Epithelial cell of proximal tubule (primary cell): ENCODE results near the gene SERPINB10. TPM values are rescaled to one million over a fixed set of nuclear protein-coding genes. Genes with fewer than 3 reads are reported as not detected.
"Not testable (repeated sequence)": the region's sequence is repeated elsewhere in the genome, so short reads cannot be mapped to it uniquely, and the experiment has no call there.

Source experiments
- DNase-seq: peaks from one replicate; pipeline ENCODE4 v3.0.0-alpha.2; 2011; ENCODE audit warnings: low read depth
- H3K4me3 ChIP-seq: 2 replicates; pipeline ENCODE4 v1.5.1; 2011; ENCODE audit warnings: low read depth, mild to moderate bottlenecking, low read length
- total RNA-seq: library from RNA; depleted of rRNA; stranded (reverse); fragments of >200 nt; gene quantifications from 2 replicates; pipeline ENCODE4 v1.2.3, GENCODE V29; 2015
- TF ChIP-seq, protein P1 (sequence below): conservative IDR thresholded peaks from 2 replicates; pipeline ENCODE4 v1.5.1; 2012; ENCODE audit warnings: low read depth, mild to moderate bottlenecking, low read length

Gene SERPINB10
- total RNA-seq, 1 donor from 2014 or later: 0.98 TPM

DNA sequence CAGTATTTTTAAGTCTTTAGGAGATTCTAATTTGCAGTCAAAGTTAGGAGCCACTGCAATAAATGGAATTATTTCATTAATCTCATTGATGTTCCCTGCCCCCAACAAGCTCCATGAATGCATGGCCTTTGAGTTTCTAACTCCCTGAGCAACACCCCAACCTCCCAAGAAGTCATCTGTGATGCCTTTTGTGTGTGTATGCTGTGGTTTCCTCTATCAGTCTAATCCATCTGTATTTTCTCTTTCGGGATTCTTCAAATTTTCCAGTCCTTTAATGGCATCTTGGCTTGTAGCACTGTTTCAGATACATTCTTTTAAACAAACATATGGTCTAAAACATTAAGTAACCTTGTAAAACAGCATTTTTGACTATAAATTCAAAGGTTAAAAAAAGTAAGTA is 16.8 kb downstream of the SERPINB10 start:
- no peak overlapping the region for H3K4me3 ChIP-seq
- no peak for DNase-seq
- TF ChIP-seq, protein P1, sequence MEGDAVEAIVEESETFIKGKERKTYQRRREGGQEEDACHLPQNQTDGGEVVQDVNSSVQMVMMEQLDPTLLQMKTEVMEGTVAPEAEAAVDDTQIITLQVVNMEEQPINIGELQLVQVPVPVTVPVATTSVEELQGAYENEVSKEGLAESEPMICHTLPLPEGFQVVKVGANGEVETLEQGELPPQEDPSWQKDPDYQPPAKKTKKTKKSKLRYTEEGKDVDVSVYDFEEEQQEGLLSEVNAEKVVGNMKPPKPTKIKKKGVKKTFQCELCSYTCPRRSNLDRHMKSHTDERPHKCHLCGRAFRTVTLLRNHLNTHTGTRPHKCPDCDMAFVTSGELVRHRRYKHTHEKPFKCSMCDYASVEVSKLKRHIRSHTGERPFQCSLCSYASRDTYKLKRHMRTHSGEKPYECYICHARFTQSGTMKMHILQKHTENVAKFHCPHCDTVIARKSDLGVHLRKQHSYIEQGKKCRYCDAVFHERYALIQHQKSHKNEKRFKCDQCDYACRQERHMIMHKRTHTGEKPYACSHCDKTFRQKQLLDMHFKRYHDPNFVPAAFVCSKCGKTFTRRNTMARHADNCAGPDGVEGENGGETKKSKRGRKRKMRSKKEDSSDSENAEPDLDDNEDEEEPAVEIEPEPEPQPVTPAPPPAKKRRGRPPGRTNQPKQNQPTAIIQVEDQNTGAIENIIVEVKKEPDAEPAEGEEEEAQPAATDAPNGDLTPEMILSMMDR: no peak

DNA sequence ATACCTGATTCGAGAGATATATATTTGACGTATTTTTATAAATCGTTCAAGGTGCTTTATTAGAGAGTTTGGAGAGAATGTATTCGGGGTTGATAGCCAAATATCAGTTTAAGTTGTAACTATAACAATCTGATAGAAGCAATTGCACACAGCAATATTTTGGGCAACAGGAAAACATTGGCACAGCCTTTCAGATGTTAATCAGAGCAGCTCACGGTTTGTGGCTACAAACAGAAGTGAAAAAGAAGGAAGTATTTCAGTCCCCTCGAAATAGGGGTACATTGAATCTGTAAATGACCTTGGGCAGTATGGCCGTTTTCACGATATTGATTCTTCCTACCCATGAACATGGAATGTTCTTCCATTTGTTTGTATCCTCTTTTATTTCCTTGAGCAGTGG is 20.6 kb downstream of the SERPINB10 start:
- DNase-seq: no peak
- no peak overlapping the region for H3K4me3 ChIP-seq
- TF ChIP-seq, protein P1: no peak

DNA sequence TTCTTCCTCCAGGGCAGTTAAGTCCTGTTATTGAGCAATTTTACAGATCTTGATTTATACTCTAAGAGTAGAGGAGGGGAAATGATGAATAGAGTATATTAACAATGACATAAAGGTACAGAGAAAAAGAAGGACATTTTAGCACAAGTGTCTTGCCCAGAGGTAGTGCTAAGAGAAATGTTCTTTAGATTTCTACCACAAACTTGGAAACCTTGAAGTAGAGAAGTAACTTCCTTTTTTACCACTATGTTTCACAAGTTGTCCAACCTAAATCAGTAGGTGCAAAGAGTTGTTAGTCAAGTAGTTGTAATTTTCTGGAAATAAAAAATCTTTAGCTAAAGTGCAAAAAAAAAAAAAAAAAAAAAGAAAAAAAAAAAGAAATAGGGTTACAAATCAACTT is 21.6 kb downstream of the SERPINB10 start:
- not testable (repeated sequence) for DNase-seq, H3K4me3 ChIP-seq

DNA sequence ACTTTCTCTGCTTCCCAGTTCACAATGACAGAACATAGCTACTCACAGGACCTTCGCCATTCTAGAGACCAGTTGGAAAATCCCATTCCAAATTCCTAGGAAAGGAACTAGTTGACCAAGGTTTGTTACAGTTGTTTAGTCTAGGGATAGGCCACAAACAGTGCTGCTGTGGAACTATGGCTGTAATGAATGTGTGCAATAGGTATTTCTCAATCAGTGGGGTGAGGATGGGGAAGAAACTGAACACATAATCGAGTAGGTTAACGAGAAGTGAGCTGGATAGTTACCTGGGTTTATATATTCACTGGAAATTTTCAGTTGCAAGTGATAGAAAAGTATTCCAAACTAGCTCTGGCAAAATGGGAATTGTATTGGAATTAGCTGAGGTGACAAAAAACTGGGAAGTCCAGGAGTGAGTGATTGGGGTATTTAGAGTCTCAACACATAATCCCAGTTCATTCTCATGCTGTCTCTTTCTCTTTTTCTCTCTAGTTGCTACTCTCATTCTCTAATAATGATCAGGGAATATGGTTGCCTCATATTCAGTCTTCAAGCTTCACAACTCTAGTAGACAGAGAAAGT is 23.1 kb downstream of the SERPINB10 start:
- H3K4me3 ChIP-seq: no peak overlapping the region
- DNase-seq: no peak
- TF ChIP-seq, protein P1: no peak

DNA sequence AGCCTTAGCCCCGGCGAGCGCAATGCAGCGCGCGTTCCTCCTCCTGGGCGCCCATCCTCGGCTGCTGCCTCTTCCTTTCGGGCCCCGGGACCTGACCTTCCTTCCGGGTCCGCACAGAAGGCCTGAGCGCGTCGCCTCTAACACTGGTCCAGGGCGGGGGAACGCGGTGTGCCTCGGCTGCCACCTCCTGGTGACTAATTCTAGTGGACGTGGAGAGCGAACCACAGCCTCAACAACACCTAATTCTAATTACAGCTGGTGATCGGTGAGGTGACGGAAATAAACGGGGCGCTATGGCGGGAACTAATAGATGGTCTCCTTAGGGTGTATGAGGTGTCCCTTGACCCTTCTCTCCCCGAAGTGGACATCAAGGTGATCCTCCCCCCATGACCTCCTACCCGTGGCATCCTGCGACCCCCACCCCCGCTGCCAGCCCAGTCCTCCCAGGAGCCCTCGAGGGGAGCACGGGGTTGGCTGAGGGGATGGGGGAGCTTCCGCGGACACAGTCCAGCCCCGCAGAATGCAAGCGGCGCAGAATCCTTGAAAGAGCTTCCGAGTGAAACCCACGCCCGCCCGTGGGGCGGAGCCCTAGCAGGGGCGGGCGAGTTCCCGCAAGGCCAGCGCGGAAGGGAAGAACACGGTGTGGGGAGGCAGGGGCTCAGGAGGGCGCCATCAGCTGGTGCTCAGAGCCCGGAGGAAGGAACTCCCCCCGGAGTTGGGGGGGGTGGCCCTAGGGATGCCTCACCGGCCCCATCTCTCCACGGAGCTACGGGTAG is 28.6 kb downstream of the SERPINB10 start:
- TF ChIP-seq, protein P1: peak; percentile 76
- peak overlapping the region; percentile 64 for H3K4me3 ChIP-seq
- DNase-seq: no peak

DNA sequence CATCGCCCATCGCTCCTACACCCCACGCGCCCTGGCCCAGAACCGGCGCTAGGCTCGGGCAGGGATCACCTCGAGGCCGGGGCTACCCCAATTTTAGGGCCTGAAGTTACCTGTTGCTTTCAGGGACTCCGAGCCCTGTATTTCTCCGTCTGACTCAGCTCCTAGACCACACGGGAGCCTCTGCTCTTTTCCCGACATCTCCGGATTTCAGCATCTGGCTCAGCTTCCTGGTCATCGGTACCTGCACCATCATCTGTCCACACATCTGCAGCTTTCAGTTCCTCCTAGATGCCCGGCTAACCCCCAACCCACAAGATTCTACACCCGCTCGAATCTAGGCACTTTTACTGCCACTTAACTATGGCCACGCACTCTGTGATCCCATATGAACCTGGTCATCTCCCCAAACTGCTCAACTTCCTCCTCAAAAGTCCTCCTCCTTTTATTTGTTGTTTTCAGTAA is 29.2 kb downstream of the SERPINB10 start:
- DNase-seq: no peak
- TF ChIP-seq, protein P1: no peak
- H3K4me3 ChIP-seq: peak overlapping the region; percentile 64

DNA sequence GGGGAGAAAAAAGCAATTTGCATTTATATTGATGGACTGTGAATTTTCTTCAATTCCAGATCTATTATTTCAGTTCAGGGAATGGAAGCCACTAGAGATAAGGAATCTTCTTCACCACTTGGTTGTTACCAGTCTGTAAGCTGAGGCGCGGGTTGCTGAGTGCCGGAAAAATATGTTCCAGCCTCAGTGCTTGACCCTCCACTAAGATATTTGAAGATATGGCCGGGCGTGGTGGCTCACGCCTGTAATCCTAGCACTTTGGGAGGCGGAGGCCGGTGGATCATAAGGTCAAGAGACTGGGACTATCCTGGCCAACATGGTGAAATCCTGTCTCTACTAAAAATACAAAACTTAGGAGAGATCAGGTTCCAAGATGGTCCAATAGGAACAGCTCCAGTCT is 32.2 kb downstream of the SERPINB10 start:
- TF ChIP-seq, protein P1: no peak
- no peak overlapping the region for H3K4me3 ChIP-seq
- no peak for DNase-seq

DNA sequence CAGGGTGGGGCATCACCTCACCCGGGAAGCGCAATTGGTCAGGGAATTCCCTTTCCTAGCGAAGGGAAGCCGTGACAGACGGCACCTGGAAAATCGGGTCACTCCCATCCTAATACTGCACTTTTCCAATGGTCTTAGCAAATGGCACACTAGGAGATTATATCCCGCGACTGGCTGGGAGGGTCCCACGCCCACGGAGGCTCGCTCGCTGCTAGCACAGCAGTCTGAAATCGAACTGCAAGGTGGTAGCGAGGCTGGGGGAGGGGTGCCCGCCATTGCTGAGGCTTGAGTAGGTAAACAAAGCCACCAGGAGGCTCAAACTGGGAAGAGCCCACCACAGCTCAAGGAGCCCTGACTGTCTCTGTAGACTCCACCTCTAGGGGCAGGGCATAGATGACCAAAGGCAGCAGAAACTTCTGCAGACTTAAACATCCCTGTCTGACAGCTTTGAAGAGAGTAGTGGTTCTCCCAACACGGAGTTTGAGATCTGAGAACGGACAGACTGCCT is 32.8 kb downstream of the SERPINB10 start:
- H3K4me3 ChIP-seq, DNase-seq: not testable (repeated sequence)
